Spleen (tissue), 7 donors: ENCODE results near the gene GNG10.

Experiments used
- CTCF ChIP-seq, 11 experiments: fragments of 200-600 bp in 7 of 11; fragments of 450-650 bp in 4 of 11; sonication (generic) in 4 of 11; IDR thresholded peaks in 8 of 11; conservative IDR thresholded peaks in 3 of 11; 1 replicate in 7 of 11; 2 replicates in 4 of 11; pipeline versions ENCODE4 v1.4.0 to v1.8.0; 2016 to 2021; ENCODE audit warnings: antibody characterized with exemption in 11 of 11, inconsistent platforms in 4 of 11, mild to moderate bottlenecking in 1 of 11
- POLR2A ChIP-seq, 3 donors: fragments of 450-650 bp; IDR thresholded peaks; one replicate each; pipeline ENCODE4 v1.5.1; 2017; ENCODE audit warnings: antibody characterized with exemption in 3 of 3, mild to moderate bottlenecking in 1 of 3
- POLR2AphosphoS5 ChIP-seq, 3 donors: sonication (generic); formaldehyde crosslinking; IDR thresholded peaks; one replicate each; pipeline ENCODE4 v1.5.1; 2017; ENCODE audit warnings: antibody characterized with exemption in 3 of 3
- donor health status: DM: no; HTN: no; CAD: no; lungs with moderate emphysema.
- donor health status: DM: no; HTN: no; CAD: no.
- donor health status: DM: no; HTN: no; CAD: no.

GRCh38 chr9:111634860-111635259 is 26.5 kb upstream of the GNG10 start:
- no peak for TF ChIP-seq CTCF (IDR thresholded peaks at IDR 0.05 in 8 of 11, conservative IDR thresholded peaks at IDR 0.05 in 3 of 11)
- TF ChIP-seq POLR2A (IDR thresholded peaks at IDR 0.05) = no peak
- no peak for TF ChIP-seq POLR2AphosphoS5 (IDR thresholded peaks at IDR 0.05)
